HCEC 1CT (cell line): ENCODE data around the gene PRPH.
A peak's percentile ranks its signal among the peaks of the same experiment; 100 is the strongest.
"Not testable (repeated sequence)": the region's sequence is repeated elsewhere in the genome, so short reads cannot be mapped to it uniquely, and the experiment has no call there.

Source experiments
- DNase-seq: peaks from one replicate; pipeline ENCODE4 v3.0.0-alpha.2; 2017

PRPH gene

GRCh38 chr12:49276304-49277290 lies 18.4 kb upstream of the PRPH start:
- DNase-seq = no peak

DNA sequence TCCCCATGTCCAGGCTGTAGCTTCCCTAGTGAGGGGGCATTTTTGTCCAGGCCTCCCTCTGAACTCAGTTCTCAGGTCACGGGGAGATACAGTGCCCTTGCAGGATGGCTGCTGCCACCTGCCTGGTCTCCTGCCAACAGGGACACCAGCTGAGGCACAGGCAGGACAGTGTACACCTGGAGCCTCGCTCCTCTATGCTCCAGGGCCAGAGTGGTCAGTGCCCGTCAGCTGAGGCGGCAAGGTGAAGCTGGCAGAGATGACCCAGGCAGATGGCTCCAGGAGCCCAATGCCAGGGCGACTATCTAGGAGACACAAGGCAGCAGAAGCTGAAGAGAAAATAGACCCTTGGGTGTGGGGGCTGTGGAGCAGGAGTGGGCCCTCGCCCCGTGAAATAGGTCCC lies 17.5 kb upstream of the PRPH start:
- no peak for DNase-seq

GRCh38 chr12:49279706-49280159 lies 15.2 kb upstream of the PRPH start:
- DNase-seq = no peak

- not testable (repeated sequence) for DNase-seq
These were observed 14.4 kb upstream of the PRPH start for GRCh38 chr12:49280545-49280944.

DNA sequence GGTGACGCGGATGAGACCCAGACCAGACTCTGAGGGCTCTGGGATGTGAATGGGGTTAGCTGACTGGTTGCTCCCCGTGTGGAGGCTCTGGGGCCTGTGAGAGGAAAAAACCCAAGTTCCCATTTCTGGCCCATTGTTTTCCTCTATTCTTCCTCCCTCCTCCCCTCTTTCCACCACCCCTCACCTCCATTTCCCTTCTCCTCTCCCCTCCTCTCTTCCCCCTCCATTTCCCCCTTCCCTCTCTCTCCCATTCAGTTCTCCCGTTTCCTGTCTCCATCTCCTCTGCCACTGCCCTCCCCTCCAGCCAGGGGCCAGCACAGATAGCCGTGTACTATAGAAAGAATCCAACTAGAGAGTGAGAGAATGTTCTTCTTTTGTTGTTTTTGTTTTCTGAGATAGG lies 12.6 kb upstream of the PRPH start:
- DNase-seq = no peak

- DNase-seq = peak; percentile 24
These were observed 12.1 kb upstream of the PRPH start for GRCh38 chr12:49282740-49283375.

DNA sequence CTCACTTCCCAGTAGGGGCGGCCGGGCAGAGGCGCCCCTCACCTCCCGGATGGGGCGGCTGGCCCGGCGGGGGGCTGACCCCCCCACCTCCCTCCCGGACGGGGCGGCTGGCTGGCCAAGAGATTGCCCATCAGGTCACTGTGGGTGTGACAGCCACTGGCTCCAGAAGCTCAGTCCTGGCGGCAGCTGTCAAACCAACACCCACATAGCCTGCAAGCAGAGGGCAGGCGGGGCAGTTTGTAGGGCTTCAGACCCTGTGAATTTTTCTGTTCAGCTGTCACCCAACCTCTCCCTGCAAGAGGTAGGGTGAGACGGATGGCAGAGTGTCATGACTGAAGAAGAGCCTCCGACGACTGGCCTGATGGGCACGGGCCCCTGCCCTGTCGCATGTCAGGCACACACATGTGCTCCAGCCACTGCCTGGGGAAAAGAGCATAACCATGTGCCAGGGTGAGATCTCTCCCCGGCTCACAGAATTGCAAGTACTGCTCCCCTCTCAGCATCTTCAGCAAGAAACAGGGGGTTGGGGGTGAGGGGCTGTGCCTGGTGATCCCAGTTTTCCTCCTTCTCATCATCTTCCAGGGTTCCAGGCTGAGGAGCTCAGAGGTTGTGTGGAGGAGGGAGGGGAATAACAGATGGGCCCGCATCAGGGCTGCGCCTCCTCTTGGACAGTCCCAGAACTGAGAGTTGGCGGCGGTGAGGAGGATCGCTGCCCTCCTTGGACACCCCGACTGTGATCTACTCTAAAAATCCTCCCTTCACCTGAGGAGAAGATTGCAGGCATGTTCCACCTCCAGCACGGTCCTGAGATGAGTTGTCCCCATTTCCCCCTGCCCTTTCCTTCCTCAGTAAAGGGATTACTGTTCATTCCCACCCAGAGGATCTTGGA lies 11.2 kb upstream of the PRPH start:
- DNase-seq = no peak

DNA sequence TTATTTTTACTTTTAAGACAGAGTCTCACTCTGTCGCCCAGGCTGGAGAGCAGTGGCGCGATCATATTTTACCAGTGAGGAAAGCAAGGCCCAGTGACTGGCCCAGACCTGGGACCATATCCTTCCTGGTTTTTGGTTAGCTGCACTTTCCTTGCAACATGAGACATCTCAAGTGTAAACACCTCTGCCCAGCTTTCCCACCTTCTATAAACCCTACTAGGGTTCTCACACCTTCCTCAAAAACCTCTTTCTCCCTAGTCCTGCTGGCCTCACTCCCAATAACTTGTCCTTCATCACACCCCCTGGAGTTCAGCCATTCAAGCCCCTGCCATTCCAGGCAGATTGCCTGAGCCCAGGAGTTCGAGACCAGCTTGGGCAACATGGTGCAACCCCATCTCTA lies 10.3 kb upstream of the PRPH start:
- DNase-seq = no peak

GRCh38 chr12:49287876-49288275 lies 7.1 kb upstream of the PRPH start:
- no peak for DNase-seq

DNA sequence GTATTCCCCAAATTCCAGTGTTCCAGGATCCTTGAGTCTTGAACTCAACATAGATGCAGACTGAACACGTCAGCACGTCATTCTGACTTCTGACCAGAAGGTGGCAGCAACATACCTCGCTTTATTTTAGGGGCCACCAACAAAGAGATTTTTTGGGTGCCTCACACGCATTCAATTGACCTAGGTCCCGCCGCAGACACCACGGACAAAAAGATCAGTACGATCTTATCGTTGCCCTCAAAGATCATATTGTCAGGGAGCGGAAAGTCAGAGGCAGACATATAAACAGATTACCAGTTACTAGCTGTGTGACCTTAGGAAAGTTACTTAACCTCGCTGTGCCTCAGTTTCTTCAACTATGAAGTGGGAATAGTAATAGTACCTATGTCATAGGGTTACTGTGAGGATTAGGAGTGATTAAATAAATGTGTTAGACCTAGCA lies 6.5 kb upstream of the PRPH start:
- peak; percentile 51 for DNase-seq

DNA sequence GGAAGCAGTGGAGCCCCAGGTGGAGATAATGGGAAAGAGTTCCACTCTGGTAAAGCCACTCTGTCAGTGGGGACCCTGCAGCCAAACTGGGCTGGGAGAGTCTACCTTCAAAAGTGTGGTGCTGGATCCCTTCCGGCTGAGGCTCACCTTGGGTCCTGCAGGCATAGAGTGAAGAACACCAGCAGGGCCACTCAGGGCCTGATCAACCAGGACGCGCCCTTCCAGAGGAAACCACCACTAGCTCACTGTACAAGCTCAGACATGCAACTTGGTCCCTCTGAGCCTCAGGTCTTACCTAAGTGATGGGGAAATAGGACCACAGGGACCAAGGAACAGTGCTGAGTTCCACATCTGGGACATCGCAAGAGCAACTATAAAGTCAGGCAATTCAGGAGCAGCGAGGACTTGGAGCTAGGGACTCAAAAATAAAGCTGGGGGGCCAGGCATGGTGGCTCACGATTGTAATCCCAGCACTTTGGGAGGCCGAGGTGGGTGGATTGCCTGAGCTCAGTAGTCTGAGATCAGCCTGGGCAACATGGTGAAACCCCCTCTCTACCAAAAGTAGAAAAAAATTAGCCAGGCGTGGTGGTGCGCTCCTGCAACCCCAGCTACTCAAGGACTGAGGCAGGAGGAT lies 5.9 kb upstream of the PRPH start:
- no peak for DNase-seq

GRCh38 chr12:49292729-49293055 lies 2.3 kb upstream of the PRPH start:
- DNase-seq = no peak

DNA sequence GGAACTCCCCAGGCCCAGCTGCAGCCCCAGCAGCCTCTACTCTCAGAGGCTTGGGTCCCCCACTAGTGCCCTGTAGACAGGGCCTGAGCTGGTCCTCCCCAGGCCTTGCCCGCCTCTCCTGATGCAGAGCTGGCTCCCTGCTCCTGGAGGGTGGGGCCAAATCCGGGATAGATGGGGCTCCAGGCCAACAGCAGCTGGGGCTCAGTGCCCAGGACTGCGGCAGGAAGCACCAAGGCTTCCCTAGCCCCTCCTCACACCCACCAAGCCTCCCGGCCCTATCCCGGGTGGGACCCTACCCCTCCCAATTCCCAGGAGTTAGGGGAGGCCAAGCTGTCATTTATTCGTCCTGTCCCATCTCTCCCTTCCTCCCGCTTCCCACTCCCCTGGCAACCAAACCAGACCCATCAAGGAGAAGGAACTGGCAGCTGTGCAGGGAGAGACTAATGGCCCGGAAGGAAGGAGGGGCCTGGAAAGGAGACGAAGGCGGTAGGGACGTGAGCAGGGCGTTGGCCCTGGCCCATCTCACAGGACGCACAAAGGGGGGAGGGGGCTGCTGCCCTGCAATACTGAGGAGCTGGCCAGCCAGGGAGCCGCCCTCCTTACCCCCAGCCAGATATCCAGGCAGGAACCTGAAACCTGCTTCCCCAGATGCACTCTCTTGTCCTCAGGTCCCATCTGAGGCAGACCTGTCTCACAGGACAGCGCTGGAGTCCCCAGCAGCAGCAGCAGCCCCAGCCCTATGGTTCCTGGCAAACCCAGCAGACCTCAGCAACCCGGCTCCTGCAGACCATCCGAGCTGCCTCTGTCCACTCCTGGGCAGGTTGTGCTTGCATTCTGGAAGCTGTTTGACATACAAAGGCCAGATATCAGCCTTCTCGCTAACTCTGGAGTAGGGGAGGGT lies 1.6 kb upstream of the PRPH start:
- DNase-seq = no peak

- no peak for DNase-seq
These were observed 702 bp upstream of the PRPH start for GRCh38 chr12:49294086-49294803.

DNA sequence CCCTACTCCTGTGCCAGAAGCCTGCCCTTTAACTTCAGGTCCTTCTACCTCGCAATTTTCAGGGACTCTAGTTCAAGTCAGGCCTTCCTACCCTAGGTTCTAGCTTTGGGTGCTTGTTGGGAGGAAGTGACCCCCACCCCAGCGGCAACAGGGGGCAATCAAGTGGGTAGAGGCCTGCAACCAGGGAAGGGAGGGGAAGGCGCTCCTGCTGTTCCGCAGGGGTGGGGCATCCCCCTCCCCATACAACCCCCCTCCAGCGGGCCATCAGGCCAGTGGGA lies 204 bp upstream of the PRPH start:
- DNase-seq = no peak

DNA sequence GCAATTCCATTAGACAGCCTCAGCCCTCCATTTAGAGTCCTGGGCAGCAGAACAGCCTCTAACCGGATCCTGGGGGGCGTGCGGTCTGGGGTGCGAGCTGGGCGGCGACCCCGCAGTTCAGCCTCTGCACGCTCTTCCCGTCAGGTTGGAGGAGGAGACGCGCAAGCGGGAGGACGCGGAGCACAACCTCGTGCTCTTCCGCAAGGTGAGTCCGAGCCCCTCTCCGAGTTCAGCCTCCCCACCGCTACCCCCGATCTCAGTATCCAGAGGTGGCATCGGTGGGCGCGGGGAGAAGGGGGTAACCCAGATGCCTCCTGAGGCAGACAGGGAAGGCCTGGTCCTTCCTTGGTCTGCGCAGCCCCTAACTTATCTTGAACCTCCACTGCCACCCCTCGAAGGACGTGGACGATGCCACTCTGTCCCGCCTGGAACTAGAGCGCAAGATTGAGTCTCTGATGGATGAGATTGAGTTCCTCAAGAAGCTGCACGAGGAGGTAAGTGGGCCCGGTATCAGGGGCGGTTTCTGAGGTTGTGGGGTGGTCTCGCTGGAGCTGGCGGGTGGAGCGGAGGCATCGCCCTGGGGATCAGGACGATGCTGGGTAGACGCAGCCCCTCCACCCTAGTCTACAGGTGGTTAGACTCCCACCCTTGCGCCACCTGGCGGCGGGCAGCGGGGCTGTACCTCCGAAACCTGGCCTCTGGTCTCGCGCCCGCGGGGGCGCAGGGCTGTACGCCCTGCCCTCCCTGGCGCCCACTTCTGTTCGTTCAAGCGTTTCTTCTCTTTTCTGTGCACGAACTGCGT lies 1.3 kb downstream of the PRPH start:
- DNase-seq = no peak

- DNase-seq = no peak
These were observed 2.1 kb downstream of the PRPH start for GRCh38 chr12:49296836-49297694.

DNA sequence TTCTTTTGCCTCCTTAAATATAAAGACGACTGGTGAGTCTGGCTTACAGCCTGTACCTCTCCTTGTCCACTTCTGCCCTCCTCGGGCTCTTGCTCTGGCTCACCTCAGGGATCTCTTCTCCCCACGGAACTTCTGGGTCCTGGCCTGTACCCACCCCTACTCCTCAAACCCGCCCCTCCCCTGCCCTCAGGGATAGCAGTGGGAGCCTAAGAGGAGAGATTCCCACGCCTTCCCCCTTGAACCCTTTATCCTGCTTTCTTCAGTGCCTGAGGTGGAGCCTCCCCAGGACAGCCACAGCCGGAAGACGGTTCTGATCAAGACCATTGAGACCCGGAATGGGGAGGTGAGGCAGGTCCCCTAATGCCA lies 2.7 kb downstream of the PRPH start:
- DNase-seq = no peak

- no peak for DNase-seq
These were observed 3.2 kb downstream of the PRPH start for GRCh38 chr12:49298160-49298559.
